ENCODE data around the gene SLC24A1.

The SLC24A1 gene

GRCh38 chr15:65621638-65622037 is at the start of gene SLC24A1:
SLC24A1 (plus strand) TSS chr15:65621938; CDS start chr15:65624081, 2,143 bp downstream.
- Histone ChIP-seq H3K4me1 (ENCODE audit: control insufficient read depth, insufficient read depth, low read length) (peaks cover 6% of the 10 kb centered on the region), H3K9me3 (ENCODE audit: control insufficient read depth, insufficient read depth, low read length) (no peaks in the 10 kb centered on the region), H3K4me3 (ENCODE audit: low read depth, low read length) (no peak within 1 kb of the TSS), H3K36me3 (ENCODE audit: control insufficient read depth, insufficient read depth, low read length) (peaks cover 8% of the 10 kb centered on the region), H3K27me3 (ENCODE audit: control insufficient read depth, insufficient read depth, low read length) (no peaks in the 10 kb centered on the region), H3K9ac (ENCODE audit: low read depth, low read length) (no peak within 1 kb of the TSS)

- no peaks in the 10 kb centered on the region for H3K4me1 ChIP-seq (ENCODE audit: control insufficient read depth, insufficient read depth, low read length)
- no peak overlapping the region for H3K4me3 ChIP-seq (ENCODE audit: low read depth, low read length)
- H3K27me3 ChIP-seq (ENCODE audit: control insufficient read depth, insufficient read depth, low read length) = no peaks in the 10 kb centered on the region
- no peak overlapping the region for H3K9ac ChIP-seq (ENCODE audit: low read depth, low read length)
- H3K9me3 ChIP-seq (ENCODE audit: control insufficient read depth, insufficient read depth, low read length) = no peaks in the 10 kb centered on the region
- H3K36me3 ChIP-seq (ENCODE audit: control insufficient read depth, insufficient read depth, low read length) = peaks cover 10% of the 10 kb centered on the region
These were observed 49.8 kb upstream of the SLC24A1 start for GRCh38 chr15:65571971-65572370.

GRCh38 chr15:65576664-65577063 is 45.1 kb upstream of the SLC24A1 start:
- Histone ChIP-seq H3K9me3 (ENCODE audit: control insufficient read depth, insufficient read depth, low read length) (no peaks in the 10 kb centered on the region), H3K27me3 (ENCODE audit: control insufficient read depth, insufficient read depth, low read length) (no peaks in the 10 kb centered on the region), H3K4me1 (ENCODE audit: control insufficient read depth, insufficient read depth, low read length) (no peaks in the 10 kb centered on the region), H3K9ac (ENCODE audit: low read depth, low read length) (no peak overlapping the region), H3K4me3 (ENCODE audit: low read depth, low read length) (no peak overlapping the region), H3K36me3 (ENCODE audit: control insufficient read depth, insufficient read depth, low read length) (peaks cover 8% of the 10 kb centered on the region)

GRCh38 chr15:65577129-65577996 is 44.4 kb upstream of the SLC24A1 start:
- Histone ChIP-seq H3K9me3 (ENCODE audit: control insufficient read depth, insufficient read depth, low read length) (no peaks in the 10 kb centered on the region), H3K9ac (ENCODE audit: low read depth, low read length) (no peak overlapping the region), H3K27me3 (ENCODE audit: control insufficient read depth, insufficient read depth, low read length) (no peaks in the 10 kb centered on the region), H3K4me1 (ENCODE audit: control insufficient read depth, insufficient read depth, low read length) (no peaks in the 10 kb centered on the region), H3K36me3 (ENCODE audit: control insufficient read depth, insufficient read depth, low read length) (peaks cover 10% of the 10 kb centered on the region), H3K4me3 (ENCODE audit: low read depth, low read length) (no peak overlapping the region)

- H3K9me3 ChIP-seq (ENCODE audit: control insufficient read depth, insufficient read depth, low read length) = no peaks in the 10 kb centered on the region
- H3K4me1 ChIP-seq (ENCODE audit: control insufficient read depth, insufficient read depth, low read length) = no peaks in the 10 kb centered on the region
- H3K36me3 ChIP-seq (ENCODE audit: control insufficient read depth, insufficient read depth, low read length) = peaks cover 10% of the 10 kb centered on the region
- no peak overlapping the region for H3K9ac ChIP-seq (ENCODE audit: low read depth, low read length)
- no peak overlapping the region for H3K4me3 ChIP-seq (ENCODE audit: low read depth, low read length)
- no peaks in the 10 kb centered on the region for H3K27me3 ChIP-seq (ENCODE audit: control insufficient read depth, insufficient read depth, low read length)
These were observed 42.6 kb upstream of the SLC24A1 start for GRCh38 chr15:65578904-65579728.

- Histone ChIP-seq H3K4me1 (ENCODE audit: control insufficient read depth, insufficient read depth, low read length) (no peaks in the 10 kb centered on the region), H3K9ac (ENCODE audit: low read depth, low read length) (no peak overlapping the region), H3K36me3 (ENCODE audit: control insufficient read depth, insufficient read depth, low read length) (peaks cover 10% of the 10 kb centered on the region), H3K9me3 (ENCODE audit: control insufficient read depth, insufficient read depth, low read length) (no peaks in the 10 kb centered on the region), H3K27me3 (ENCODE audit: control insufficient read depth, insufficient read depth, low read length) (no peaks in the 10 kb centered on the region), H3K4me3 (ENCODE audit: low read depth, low read length) (no peak overlapping the region)
These were observed 42.0 kb upstream of the SLC24A1 start for GRCh38 chr15:65579762-65580161.

- Histone ChIP-seq H3K9me3 (ENCODE audit: control insufficient read depth, insufficient read depth, low read length) (no peaks in the 10 kb centered on the region), H3K4me3 (ENCODE audit: low read depth, low read length) (no peak overlapping the region), H3K9ac (ENCODE audit: low read depth, low read length) (no peak overlapping the region), H3K4me1 (ENCODE audit: control insufficient read depth, insufficient read depth, low read length) (no peaks in the 10 kb centered on the region), H3K27me3 (ENCODE audit: control insufficient read depth, insufficient read depth, low read length) (no peaks in the 10 kb centered on the region), H3K36me3 (ENCODE audit: control insufficient read depth, insufficient read depth, low read length) (peaks cover 10% of the 10 kb centered on the region)
These were observed 41.5 kb upstream of the SLC24A1 start for GRCh38 chr15:65580287-65580686.

- H3K36me3 ChIP-seq (ENCODE audit: control insufficient read depth, insufficient read depth, low read length) = peaks cover 5% of the 10 kb centered on the region
- no peak overlapping the region for H3K9ac ChIP-seq (ENCODE audit: low read depth, low read length)
- H3K4me3 ChIP-seq (ENCODE audit: low read depth, low read length) = no peak overlapping the region
These were observed 38.0 kb upstream of the SLC24A1 start for GRCh38 chr15:65583701-65584100.

GRCh38 chr15:65584241-65584640 is 37.5 kb upstream of the SLC24A1 start:
- Histone ChIP-seq H3K4me1 (ENCODE audit: control insufficient read depth, insufficient read depth, low read length) (no peaks in the 10 kb centered on the region), H3K9ac (ENCODE audit: low read depth, low read length) (no peak overlapping the region), H3K4me3 (ENCODE audit: low read depth, low read length) (no peak overlapping the region), H3K27me3 (ENCODE audit: control insufficient read depth, insufficient read depth, low read length) (no peaks in the 10 kb centered on the region), H3K9me3 (ENCODE audit: control insufficient read depth, insufficient read depth, low read length) (no peaks in the 10 kb centered on the region), H3K36me3 (ENCODE audit: control insufficient read depth, insufficient read depth, low read length) (peaks cover 5% of the 10 kb centered on the region)

More at GRCh38 chr15:65583701-65584100, 38.0 kb upstream of the SLC24A1 start:
- Histone ChIP-seq H3K27me3 (ENCODE audit: control insufficient read depth, insufficient read depth, low read length) (no peaks in the 10 kb centered on the region), H3K9me3 (ENCODE audit: control insufficient read depth, insufficient read depth, low read length) (no peaks in the 10 kb centered on the region), H3K4me1 (ENCODE audit: control insufficient read depth, insufficient read depth, low read length) (no peaks in the 10 kb centered on the region)

GRCh38 chr15:65587094-65587493 is 34.6 kb upstream of the SLC24A1 start:
- no peak overlapping the region for H3K4me3 ChIP-seq (ENCODE audit: low read depth, low read length)
- H3K9me3 ChIP-seq (ENCODE audit: control insufficient read depth, insufficient read depth, low read length) = no peaks in the 10 kb centered on the region
- H3K9ac ChIP-seq (ENCODE audit: low read depth, low read length) = no peak overlapping the region
- H3K27me3 ChIP-seq (ENCODE audit: control insufficient read depth, insufficient read depth, low read length) = no peaks in the 10 kb centered on the region
- H3K36me3 ChIP-seq (ENCODE audit: control insufficient read depth, insufficient read depth, low read length) = peaks cover 11% of the 10 kb centered on the region
- no peaks in the 10 kb centered on the region for H3K4me1 ChIP-seq (ENCODE audit: control insufficient read depth, insufficient read depth, low read length)

- no peaks in the 10 kb centered on the region for H3K27me3 ChIP-seq (ENCODE audit: control insufficient read depth, insufficient read depth, low read length)
- H3K4me1 ChIP-seq (ENCODE audit: control insufficient read depth, insufficient read depth, low read length) = no peaks in the 10 kb centered on the region
- H3K9me3 ChIP-seq (ENCODE audit: control insufficient read depth, insufficient read depth, low read length) = no peaks in the 10 kb centered on the region
- H3K4me3 ChIP-seq (ENCODE audit: low read depth, low read length) = no peak overlapping the region
- H3K9ac ChIP-seq (ENCODE audit: low read depth, low read length) = no peak overlapping the region
- H3K36me3 ChIP-seq (ENCODE audit: control insufficient read depth, insufficient read depth, low read length) = peaks cover 3% of the 10 kb centered on the region
These were observed 25.8 kb upstream of the SLC24A1 start for GRCh38 chr15:65595960-65596359.

All from iPS-15b (cell line).